Adrenal gland (tissue), 5 donors: ENCODE measurements around the gene C9orf78.

ENCODE experiments used
- POLR2A ChIP-seq, 2 donors: fragments of 450-650 bp; IDR thresholded peaks; one replicate each; pipeline ENCODE4 v1.6.1; 2017; ENCODE audit warnings: antibody characterized with exemption in 2 of 2, mild to moderate bottlenecking in 2 of 2, moderate library complexity in 1 of 2
- TF ChIP-seq, protein P1 (sequence below), 6 experiments: fragments of 450-650 bp in 4 of 6; fragments of 200-600 bp in 2 of 6; sonication (generic) in 1 of 6; IDR thresholded peaks; 1 replicate in 5 of 6; 2 replicates in 1 of 6; pipeline versions ENCODE4 v1.5.1 to v1.8.0; 2016 to 2021; ENCODE audit warnings: antibody characterized with exemption in 6 of 6, mild to moderate bottlenecking in 2 of 6, moderate library complexity in 1 of 6
- donor health status: DM: no; HTN: no; CAD: no.

DNA sequence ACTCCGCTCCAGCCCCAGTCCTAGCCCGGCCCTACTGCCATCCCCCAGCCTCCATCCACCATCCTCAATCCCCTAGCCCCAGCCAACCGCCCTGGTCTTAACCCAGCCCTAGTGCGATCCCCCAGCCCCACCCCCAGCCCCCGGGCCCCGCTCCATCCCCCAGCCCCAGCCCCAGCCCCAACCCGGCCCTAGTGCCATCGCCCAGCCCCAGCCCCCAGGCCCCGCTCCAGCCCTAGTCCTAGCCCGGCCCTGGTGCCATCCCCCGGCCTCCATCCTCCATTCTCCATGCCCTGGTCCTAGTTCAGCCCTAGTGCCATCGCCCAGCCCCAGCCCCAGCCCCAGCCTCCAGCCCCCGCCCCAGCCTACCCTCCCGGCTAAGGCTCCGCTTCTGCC, 11.5 kb downstream of the C9orf78 start:
- TF ChIP-seq, protein P1, sequence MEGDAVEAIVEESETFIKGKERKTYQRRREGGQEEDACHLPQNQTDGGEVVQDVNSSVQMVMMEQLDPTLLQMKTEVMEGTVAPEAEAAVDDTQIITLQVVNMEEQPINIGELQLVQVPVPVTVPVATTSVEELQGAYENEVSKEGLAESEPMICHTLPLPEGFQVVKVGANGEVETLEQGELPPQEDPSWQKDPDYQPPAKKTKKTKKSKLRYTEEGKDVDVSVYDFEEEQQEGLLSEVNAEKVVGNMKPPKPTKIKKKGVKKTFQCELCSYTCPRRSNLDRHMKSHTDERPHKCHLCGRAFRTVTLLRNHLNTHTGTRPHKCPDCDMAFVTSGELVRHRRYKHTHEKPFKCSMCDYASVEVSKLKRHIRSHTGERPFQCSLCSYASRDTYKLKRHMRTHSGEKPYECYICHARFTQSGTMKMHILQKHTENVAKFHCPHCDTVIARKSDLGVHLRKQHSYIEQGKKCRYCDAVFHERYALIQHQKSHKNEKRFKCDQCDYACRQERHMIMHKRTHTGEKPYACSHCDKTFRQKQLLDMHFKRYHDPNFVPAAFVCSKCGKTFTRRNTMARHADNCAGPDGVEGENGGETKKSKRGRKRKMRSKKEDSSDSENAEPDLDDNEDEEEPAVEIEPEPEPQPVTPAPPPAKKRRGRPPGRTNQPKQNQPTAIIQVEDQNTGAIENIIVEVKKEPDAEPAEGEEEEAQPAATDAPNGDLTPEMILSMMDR (IDR thresholded peaks at IDR 0.05) = no peak
- TF ChIP-seq POLR2A (IDR thresholded peaks at IDR 0.05) = no peak
